HCT116 (cell line): Measurements from ENCODE around the gene CAPG. TPM values are rescaled to one million over a fixed set of nuclear protein-coding genes. Genes with fewer than 3 reads are reported as not detected.

ENCODE experiments used
- ATAC-seq: fragments of 200-7000 bp; cut with Tn5 transposase; 2 replicates; pipeline ENCODE4 v1.9.1; 2020; ENCODE audit warnings: mild to moderate bottlenecking, moderate library complexity
- BruUV-seq: library from RNA; stranded (reverse); fragments of 400-500 nt; replicated peaks from 2 replicates; lab custom pipeline; 2021; lab: Mats Ljungman, UMichigan
- CTCF ChIA-PET: fragments of 300-600 bp; sonication (Branson Sonifier 250); formaldehyde crosslinking; loops from one replicate; lab custom pipeline; 2021; ENCODE audit warnings: antibody characterized with exemption; lab: Charles Lee
- POLR2A ChIA-PET: fragments of 300-600, 350-600 bp; sonication (Branson Sonifier 250); formaldehyde crosslinking; loops from one replicate; lab custom pipeline; 2021; ENCODE audit warnings: antibody characterized with exemption; lab: Charles Lee
- RAD21 ChIA-PET, 2 experiments: fragments of 300-600 bp; sonication (Branson Sonifier 250); formaldehyde crosslinking; loops; one replicate each; lab custom pipeline; 2023; ENCODE audit warnings: low total read pairs in 2 of 2; ENCODE audit not compliant: uncharacterized antibody in 2 of 2, unreplicated experiment in 2 of 2, low non-redundant PET in 1 of 2; lab: Charles Lee
- DNase-seq: peaks from one replicate; pipeline ENCODE4 v3.0.0-alpha.2; 2010; ENCODE audit warnings: low read depth, low spot score
- H2AFZ ChIP-seq: fragments of 200-600 bp; shearing (Covaris generic), sonication (generic); 2 replicates; pipeline ENCODE4 v1.6.1; 2017; ENCODE audit warnings: low read depth, mixed run types, mixed read lengths, antibody characterized with exemption, low read length; ENCODE audit not compliant: poor library complexity, severe bottlenecking
- H3K27ac ChIP-seq: 2 replicates; pipeline ENCODE4 v1.5.1; 2012; ENCODE audit warnings: low read depth, low read length
- H3K27me3 ChIP-seq: fragments of 200-600 bp; sonication (generic); 2 replicates; pipeline ENCODE4 v1.6.1; 2016; ENCODE audit warnings: mixed run types, low read length, mixed read lengths; ENCODE audit not compliant: insufficient read depth
- H3K36me3 ChIP-seq, 2 experiments: fragments of 200-500 bp in 1 of 2; fragments of 200-600 bp in 1 of 2; sonication (Bioruptor generic) in 1 of 2; sonication (generic) in 1 of 2; 2 replicates each; pipeline versions ENCODE4 v1.5.1 to v1.6.1; 2014 to 2016; ENCODE audit warnings: low read length in 2 of 2, inconsistent platforms in 1 of 2, mixed read lengths in 1 of 2, mixed run types in 1 of 2; ENCODE audit not compliant: insufficient read depth in 2 of 2, control insufficient read depth in 1 of 2
- H3K4me1 ChIP-seq, 2 experiments: fragments of 200-600 bp in 1 of 2; sonication (generic) in 1 of 2; 2 replicates each; pipeline versions ENCODE4 v1.5.1 to v1.6.1; 2012 to 2017; ENCODE audit warnings: low read length in 2 of 2, inconsistent platforms in 1 of 2, mild to moderate bottlenecking in 1 of 2, mixed read lengths in 1 of 2, mixed run types in 1 of 2, moderate library complexity in 1 of 2; ENCODE audit not compliant: insufficient read depth in 2 of 2, control insufficient read depth in 1 of 2
- H3K4me2 ChIP-seq: fragments of 200-600 bp; sonication (generic); 2 replicates; pipeline ENCODE4 v1.6.1; 2017; ENCODE audit warnings: mixed run types, low read length, mixed read lengths
- H3K4me3 ChIP-seq, 2 experiments: fragments of 200-600 bp in 1 of 2; sonication (generic) in 1 of 2; replicated peaks in 1 of 2; 2 replicates each; pipeline ENCODE4 v1.5.1; 2011 to 2016; ENCODE audit warnings: low read length in 2 of 2, control low read depth in 1 of 2, low read depth in 1 of 2, mild to moderate bottlenecking in 1 of 2, mixed read lengths in 1 of 2, mixed run types in 1 of 2
- H3K79me2 ChIP-seq: fragments of 200-600 bp; sonication (generic); 2 replicates; pipeline ENCODE4 v1.6.1; 2017; ENCODE audit warnings: mild to moderate bottlenecking, mixed run types, low read length, moderate library complexity, mixed read lengths; ENCODE audit not compliant: insufficient read depth
- H3K9ac ChIP-seq: fragments of 200-600 bp; sonication (generic); 2 replicates; pipeline ENCODE4 v1.6.1; 2016; ENCODE audit warnings: low read length, mixed read lengths
- H3K9me2 ChIP-seq: fragments of 200-600 bp; sonication (generic), shearing (Covaris generic); 2 replicates; pipeline ENCODE4 v1.6.1; 2017; ENCODE audit warnings: mixed run types, mild to moderate bottlenecking, moderate library complexity; ENCODE audit not compliant: insufficient read depth
- H3K9me3 ChIP-seq, 2 experiments: fragments of 200-500 bp in 1 of 2; fragments of 200-600 bp in 1 of 2; sonication (Bioruptor generic) in 1 of 2; sonication (generic) in 1 of 2; 2 replicates each; pipeline ENCODE4 v1.6.1; 2014 to 2017; ENCODE audit warnings: low read length in 2 of 2, mixed read lengths in 2 of 2, inconsistent platforms in 1 of 2, low read depth in 1 of 2, mild to moderate bottlenecking in 1 of 2, mixed run types in 1 of 2, moderate library complexity in 1 of 2; ENCODE audit not compliant: control insufficient read depth in 1 of 2, insufficient read depth in 1 of 2
- H4K20me1 ChIP-seq: fragments of 200-600 bp; sonication (generic), shearing (Covaris generic); 2 replicates; pipeline ENCODE4 v1.6.1; 2017; ENCODE audit warnings: mixed run types, mild to moderate bottlenecking, moderate library complexity; ENCODE audit not compliant: insufficient read depth
- EGR1 ChIP-seq: IDR thresholded peaks from 2 replicates; pipeline ENCODE4 v1.6.1; 2012; ENCODE audit warnings: low read depth
- ELF1 ChIP-seq: IDR thresholded peaks from 2 replicates; pipeline ENCODE4 v1.6.1; 2012; ENCODE audit warnings: low read depth, borderline replicate concordance
- JUND ChIP-seq: IDR thresholded peaks from 2 replicates; pipeline ENCODE4 v1.6.1; 2012
- REST ChIP-seq: IDR thresholded peaks from 2 replicates; pipeline ENCODE4 v1.6.1; 2012; ENCODE audit warnings: low read depth
- SRF ChIP-seq: IDR thresholded peaks from 2 replicates; pipeline ENCODE4 v1.6.1; 2012; ENCODE audit warnings: low read depth
- YY1 ChIP-seq: IDR thresholded peaks from 2 replicates; pipeline ENCODE4 v1.6.1; 2011; ENCODE audit warnings: low read length, low read depth, moderate library complexity, mild to moderate bottlenecking; ENCODE audit not compliant: insufficient replicate concordance; ENCODE audit errors: extremely low read depth
- ZBTB33 ChIP-seq: IDR thresholded peaks from 2 replicates; pipeline ENCODE4 v1.6.1; 2011; ENCODE audit warnings: mild to moderate bottlenecking, low read length, moderate library complexity; ENCODE audit not compliant: insufficient replicate concordance; ENCODE audit errors: extremely low read depth
- ZNF274 ChIP-seq: fragments of 200-500 bp; sonication (Bioruptor generic); IDR thresholded peaks from 2 replicates; pipeline ENCODE4 v1.6.1; 2014; ENCODE audit warnings: mild to moderate bottlenecking, low read depth, low read length, inconsistent platforms
- intact Hi-C: fragments of 100-400 bp; cut with micrococcal nuclease; formaldehyde crosslinking; loops from 2 replicates; pipeline ENCODE4 v1.10.0; 2022
- total RNA-seq: library from RNA; stranded (reverse); gene quantifications from one replicate; pipeline ENCODE4 v1.2.1, GENCODE V29; 2021; ENCODE audit not compliant: unreplicated experiment

CAPG gene
- total RNA-seq, 1 experiment from 2014 or later, result 223 TPM

- Histone ChIP-seq H3K9me3 (peaks cover 0 to 4% of the 10 kb centered on the region in 2 experiments; a peak in 1 of 4 replicates), H3K4me1 (peaks cover 0 to 6% of the 10 kb centered on the region in 2 experiments; a peak in 2 of 4 replicates), H2AFZ (no peak overlapping the region), H3K9me2 (no peaks in the 10 kb centered on the region), H3K27me3 (no peaks in the 10 kb centered on the region), H4K20me1 (no peaks in the 10 kb centered on the region), H3K36me3 (peaks cover 12 to 22% of the 10 kb centered on the region in 2 experiments; a peak in 3 of 4 replicates), H3K4me2 (no peak overlapping the region), H3K27ac (no peak overlapping the region), H3K79me2 (peaks cover 27% of the 10 kb centered on the region), H3K9ac (no peak overlapping the region), H3K4me3 (no peak overlapping the region)
- intact Hi-C loops, result no loop called here
- ChIA-PET POLR2A (no interaction called here), CTCF (interaction anchor here (1.1 kb wide), 1 partner anchor 9 kb away, joined by 3 read pairs; no protein-coding TSS in a partner anchor), RAD21 (no interaction called here)
- TF ChIP-seq JUND, result no peak
- TF ChIP-seq ZNF274, result no peak
- no peak for TF ChIP-seq REST
- no peak for TF ChIP-seq SRF
- TF ChIP-seq YY1, result no peak
- TF ChIP-seq ZBTB33, result no peak
- no peak for TF ChIP-seq ELF1
- TF ChIP-seq EGR1, result no peak
- no peak for ATAC-seq
- no peak for DNase-seq
- BruUV-seq, result no TSS peak
Measured at GRCh38 chr2:85400541-85401463, 9.4 kb downstream of the CAPG start.
